ENCODE results near the gene KIF1B.
"Not testable (repeated sequence)": the region's sequence is repeated elsewhere in the genome, so short reads cannot be mapped to it uniquely, and the experiment has no call there.

The KIF1B gene

GRCh38 chr1:10242811-10243210, 32.4 kb downstream of the KIF1B start:
- no peak overlapping the region for H3K9ac ChIP-seq (ENCODE audit: low read depth, low read length)
- H3K4me1 ChIP-seq (ENCODE audit: control insufficient read depth, insufficient read depth, low read length), result no peaks in the 10 kb centered on the region

GRCh38 chr1:10245674-10246073, 35.3 kb downstream of the KIF1B start:
- H3K4me2 ChIP-seq (ENCODE audit: low read length), result no peak overlapping the region

More at GRCh38 chr1:10242811-10243210, 32.4 kb downstream of the KIF1B start:
- Histone ChIP-seq H3K36me3 (ENCODE audit: insufficient read depth, low read length) (no peaks in the 10 kb centered on the region), H3K27me3 (ENCODE audit: control insufficient read depth, insufficient read depth, low read length) (no peaks in the 10 kb centered on the region), H3K4me2 (ENCODE audit: low read length) (no peak overlapping the region), H3K4me3 (ENCODE audit: low read length) (no peak overlapping the region), H3K9me3 (replicated peaks; ENCODE audit: low read length) (no peaks in the 10 kb centered on the region)

GRCh38 chr1:10249808-10250457, 39.6 kb downstream of the KIF1B start:
- H3K36me3 ChIP-seq (ENCODE audit: insufficient read depth, low read length), result no peaks in the 10 kb centered on the region
- no peak overlapping the region for H3K9ac ChIP-seq (ENCODE audit: low read depth, low read length)
- H3K9me3 ChIP-seq (replicated peaks; ENCODE audit: low read length), result no peaks in the 10 kb centered on the region
- peaks cover 33% of the 10 kb centered on the region for H3K4me1 ChIP-seq (ENCODE audit: control insufficient read depth, insufficient read depth, low read length)
- H3K27me3 ChIP-seq (ENCODE audit: control insufficient read depth, insufficient read depth, low read length), result no peaks in the 10 kb centered on the region
- H3K4me3 ChIP-seq (ENCODE audit: low read length), result no peak overlapping the region
- no peak overlapping the region for H3K4me2 ChIP-seq (ENCODE audit: low read length)

More at GRCh38 chr1:10245674-10246073, 35.3 kb downstream of the KIF1B start:
- H3K9me3 ChIP-seq (replicated peaks; ENCODE audit: low read length), result no peaks in the 10 kb centered on the region
- H3K36me3 ChIP-seq (ENCODE audit: insufficient read depth, low read length), result no peaks in the 10 kb centered on the region
- H3K9ac ChIP-seq (ENCODE audit: low read depth, low read length), result no peak overlapping the region
- no peaks in the 10 kb centered on the region for H3K27me3 ChIP-seq (ENCODE audit: control insufficient read depth, insufficient read depth, low read length)
- H3K4me3 ChIP-seq (ENCODE audit: low read length), result no peak overlapping the region
- no peaks in the 10 kb centered on the region for H3K4me1 ChIP-seq (ENCODE audit: control insufficient read depth, insufficient read depth, low read length)

GRCh38 chr1:10250663-10251062, 40.3 kb downstream of the KIF1B start:
- H3K4me3 ChIP-seq (ENCODE audit: low read length), result no peak overlapping the region
- no peak overlapping the region for H3K9ac ChIP-seq (ENCODE audit: low read depth, low read length)
- H3K27me3 ChIP-seq (ENCODE audit: control insufficient read depth, insufficient read depth, low read length), result no peaks in the 10 kb centered on the region
- no peak overlapping the region for H3K4me2 ChIP-seq (ENCODE audit: low read length)
- no peaks in the 10 kb centered on the region for H3K9me3 ChIP-seq (replicated peaks; ENCODE audit: low read length)
- peaks cover 33% of the 10 kb centered on the region for H3K4me1 ChIP-seq (ENCODE audit: control insufficient read depth, insufficient read depth, low read length)
- no peaks in the 10 kb centered on the region for H3K36me3 ChIP-seq (ENCODE audit: insufficient read depth, low read length)

- H3K4me3 ChIP-seq (ENCODE audit: low read length); H3K27me3 ChIP-seq (ENCODE audit: control insufficient read depth, insufficient read depth, low read length); H3K9me3 ChIP-seq (replicated peaks; ENCODE audit: low read length); H3K36me3 ChIP-seq (ENCODE audit: insufficient read depth, low read length); H3K4me2 ChIP-seq (ENCODE audit: low read length); H3K9ac ChIP-seq (ENCODE audit: low read depth, low read length): not testable (repeated sequence)
- H3K4me1 ChIP-seq (ENCODE audit: control insufficient read depth, insufficient read depth, low read length), result peaks cover 33% of the 10 kb centered on the region
Measured at GRCh38 chr1:10251325-10252108, 41.1 kb downstream of the KIF1B start.

GRCh38 chr1:10252508-10252907, 42.1 kb downstream of the KIF1B start:
- Histone ChIP-seq H3K4me3 (ENCODE audit: low read length) (no peak overlapping the region), H3K4me1 (ENCODE audit: control insufficient read depth, insufficient read depth, low read length) (peaks cover 33% of the 10 kb centered on the region), H3K9ac (ENCODE audit: low read depth, low read length) (no peak overlapping the region), H3K4me2 (ENCODE audit: low read length) (peak overlapping the region; percentile 28), H3K27me3 (ENCODE audit: control insufficient read depth, insufficient read depth, low read length) (no peaks in the 10 kb centered on the region), H3K9me3 (replicated peaks; ENCODE audit: low read length) (no peaks in the 10 kb centered on the region), H3K36me3 (ENCODE audit: insufficient read depth, low read length) (peaks cover 6% of the 10 kb centered on the region)

GRCh38 chr1:10253149-10253548, 42.8 kb downstream of the KIF1B start:
- Histone ChIP-seq H3K4me1 (ENCODE audit: control insufficient read depth, insufficient read depth, low read length) (peaks cover 33% of the 10 kb centered on the region), H3K9ac (ENCODE audit: low read depth, low read length) (peak overlapping the region; percentile 29), H3K9me3 (replicated peaks; ENCODE audit: low read length) (no peaks in the 10 kb centered on the region), H3K4me2 (ENCODE audit: low read length) (peak overlapping the region; percentile 41), H3K36me3 (ENCODE audit: insufficient read depth, low read length) (peaks cover 6% of the 10 kb centered on the region), H3K4me3 (ENCODE audit: low read length) (no peak overlapping the region), H3K27me3 (ENCODE audit: control insufficient read depth, insufficient read depth, low read length) (no peaks in the 10 kb centered on the region)

- Histone ChIP-seq H3K27me3 (ENCODE audit: control insufficient read depth, insufficient read depth, low read length) (no peaks in the 10 kb centered on the region), H3K4me2 (ENCODE audit: low read length) (peak overlapping the region; percentile 41), H3K4me3 (ENCODE audit: low read length) (no peak overlapping the region), H3K9ac (ENCODE audit: low read depth, low read length) (peak overlapping the region; percentile 52), H3K36me3 (ENCODE audit: insufficient read depth, low read length) (peaks cover 10% of the 10 kb centered on the region), H3K4me1 (ENCODE audit: control insufficient read depth, insufficient read depth, low read length) (peaks cover 33% of the 10 kb centered on the region), H3K9me3 (replicated peaks; ENCODE audit: low read length) (no peaks in the 10 kb centered on the region)
Measured at GRCh38 chr1:10253755-10254154, 43.4 kb downstream of the KIF1B start.

GRCh38 chr1:10257851-10258250, 47.5 kb downstream of the KIF1B start:
- Histone ChIP-seq H3K9ac (ENCODE audit: low read depth, low read length) (no peak overlapping the region), H3K36me3 (ENCODE audit: insufficient read depth, low read length) (peaks cover 22% of the 10 kb centered on the region), H3K4me3 (ENCODE audit: low read length) (no peak overlapping the region), H3K9me3 (replicated peaks; ENCODE audit: low read length) (no peaks in the 10 kb centered on the region), H3K27me3 (ENCODE audit: control insufficient read depth, insufficient read depth, low read length) (no peaks in the 10 kb centered on the region), H3K4me2 (ENCODE audit: low read length) (no peak overlapping the region), H3K4me1 (ENCODE audit: control insufficient read depth, insufficient read depth, low read length) (peaks cover 16% of the 10 kb centered on the region)

- H3K27me3 ChIP-seq (ENCODE audit: control insufficient read depth, insufficient read depth, low read length); H3K9ac ChIP-seq (ENCODE audit: low read depth, low read length); H3K4me1 ChIP-seq (ENCODE audit: control insufficient read depth, insufficient read depth, low read length); H3K4me2 ChIP-seq (ENCODE audit: low read length); H3K4me3 ChIP-seq (ENCODE audit: low read length); H3K9me3 ChIP-seq (replicated peaks; ENCODE audit: low read length): not testable (repeated sequence)
- H3K36me3 ChIP-seq (ENCODE audit: insufficient read depth, low read length), result peaks cover 28% of the 10 kb centered on the region
Measured at GRCh38 chr1:10259547-10259946, 49.2 kb downstream of the KIF1B start.

- Histone ChIP-seq H3K27me3 (ENCODE audit: control insufficient read depth, insufficient read depth, low read length) (no peaks in the 10 kb centered on the region), H3K9me3 (replicated peaks; ENCODE audit: low read length) (no peaks in the 10 kb centered on the region), H3K9ac (ENCODE audit: low read depth, low read length) (no peak overlapping the region), H3K36me3 (ENCODE audit: insufficient read depth, low read length) (peaks cover 36% of the 10 kb centered on the region), H3K4me1 (ENCODE audit: control insufficient read depth, insufficient read depth, low read length) (no peaks in the 10 kb centered on the region), H3K4me3 (ENCODE audit: low read length) (no peak overlapping the region), H3K4me2 (ENCODE audit: low read length) (no peak overlapping the region)
Measured at GRCh38 chr1:10263450-10264082, 53.2 kb downstream of the KIF1B start.

Measured in skeletal muscle satellite cell (primary cell).